ENCODE measurements around the gene CEP57L1. TPM values are rescaled to one million over a fixed set of nuclear protein-coding genes. Genes with fewer than 3 reads are reported as not detected.

Gene CEP57L1
- polyA plus RNA-seq, 3 donors, result 3.4 to 5.2 (median 3.9) TPM

GRCh38 chr6:109197061-109197460 is 101.8 kb downstream of the CEP57L1 start:
- H3K4me3 Mint-ChIP-seq, result no peak overlapping the region
- TF ChIP-seq CTCF (IDR thresholded peaks at IDR 0.05), result no peak
- Histone ChIP-seq H4K20me1 (ENCODE audit: insufficient read depth, low read length) (no peaks in the 10 kb centered on the region), H3K4me3 (replicated peaks in 1 of 3; ENCODE audit: low read depth in 2 of 3, low read length in 3 of 3) (no peak overlapping the region), H3K9ac (ENCODE audit: insufficient read depth, low read length, poor library complexity, severe bottlenecking) (no peak overlapping the region), H3K27ac (ENCODE audit: low read depth in 1 of 2, low read length in 2 of 2) (no peak overlapping the region), H3K79me2 (ENCODE audit: insufficient read depth, low read length) (no peaks in the 10 kb centered on the region), H3K4me1 (ENCODE audit: control insufficient read depth in 1 of 2, insufficient read depth in 2 of 2, low read length in 2 of 2) (peaks cover 5% of the 10 kb centered on the region in 2 donors), H3K4me2 (replicated peaks; ENCODE audit: extremely low read depth, low read length, poor library complexity, severe bottlenecking) (no peak overlapping the region), H3K36me3 (replicated peaks in 1 of 2; ENCODE audit: control insufficient read depth in 1 of 2, insufficient read depth in 2 of 2, low read length in 2 of 2) (no peaks in the 10 kb centered on the region), H2AFZ (ENCODE audit: insufficient read depth, low read depth, low read length, poor library complexity, severe bottlenecking) (no peak overlapping the region), H3K27me3 (ENCODE audit: control insufficient read depth in 2 of 2, insufficient read depth in 2 of 2, low read length in 2 of 2) (no peaks in the 10 kb centered on the region), H3K9me3 (replicated peaks in 1 of 2; ENCODE audit: control insufficient read depth in 1 of 2, insufficient read depth in 1 of 2, low read length in 2 of 2) (peaks cover 0 to 6% of the 10 kb centered on the region in 2 donors)
- H3K4me1 Mint-ChIP-seq, result peaks cover 7% of the 10 kb centered on the region
- no peak for DNase-seq
- peaks cover 2 to 11% (median 5%) of the 10 kb centered on the region in 7 donors for H3K9me3 Mint-ChIP-seq
- intact Hi-C loops (cut with micrococcal nuclease), result loop anchor here in 1 of 2 donors (5.0 kb wide), 1 partner anchor 95 kb away; no protein-coding TSS in a partner anchor
- H3K27me3 Mint-ChIP-seq (ENCODE audit: low read depth in 3 of 3), result peaks cover 0 to 5% (median 0%) of the 10 kb centered on the region in 3 donors
- peaks cover 0 to 3% of the 10 kb centered on the region in 2 donors for H3K36me3 Mint-ChIP-seq
- H3K27ac Mint-ChIP-seq, result no peak overlapping the region
- WGBS (ENCODE audit: insufficient coverage), result no CpG with 5 or more reads among the region's 1 CpG

GRCh38 chr6:109202409-109203264 is 107.3 kb downstream of the CEP57L1 start:
- no peak overlapping the region for H3K27ac ChIP-seq (ENCODE audit: low read depth in 1 of 2, low read length in 2 of 2)
- no peaks in the 10 kb centered on the region for H3K36me3 Mint-ChIP-seq
- H3K9me3 ChIP-seq (replicated peaks in 1 of 2; ENCODE audit: control insufficient read depth in 1 of 2, insufficient read depth in 1 of 2, low read length in 2 of 2), result no peaks in the 10 kb centered on the region
- H3K27me3 ChIP-seq (ENCODE audit: control insufficient read depth in 2 of 2, insufficient read depth in 2 of 2, low read length in 2 of 2), result no peaks in the 10 kb centered on the region
- H3K4me1 ChIP-seq (ENCODE audit: control insufficient read depth in 1 of 2, insufficient read depth in 2 of 2, low read length in 2 of 2), result no peaks in the 10 kb centered on the region
- 91% methylated on average over 3 of the region's 5 CpGs for WGBS (ENCODE audit: insufficient coverage)
- no peak overlapping the region for H3K4me3 ChIP-seq (replicated peaks in 1 of 3; ENCODE audit: low read depth in 2 of 3, low read length in 3 of 3)
- no peaks in the 10 kb centered on the region for H3K36me3 ChIP-seq (replicated peaks in 1 of 2; ENCODE audit: control insufficient read depth in 1 of 2, insufficient read depth in 2 of 2, low read length in 2 of 2)
- H3K9ac ChIP-seq (ENCODE audit: insufficient read depth, low read length, poor library complexity, severe bottlenecking), result no peak overlapping the region
- peaks cover 0 to 2% (median 0%) of the 10 kb centered on the region in 3 donors for H3K27me3 Mint-ChIP-seq (ENCODE audit: low read depth in 3 of 3)
- H4K20me1 ChIP-seq (ENCODE audit: insufficient read depth, low read length), result no peaks in the 10 kb centered on the region
- intact Hi-C loops (cut with micrococcal nuclease), result no loop called here
- H3K4me1 Mint-ChIP-seq, result no peaks in the 10 kb centered on the region
- H3K9me3 Mint-ChIP-seq, result peaks cover 0 to 2% (median 0%) of the 10 kb centered on the region in 7 donors
- no peaks in the 10 kb centered on the region for H3K79me2 ChIP-seq (ENCODE audit: insufficient read depth, low read length)
- no peak overlapping the region for H3K27ac Mint-ChIP-seq
- H2AFZ ChIP-seq (ENCODE audit: insufficient read depth, low read depth, low read length, poor library complexity, severe bottlenecking), result no peak overlapping the region
- TF ChIP-seq CTCF (IDR thresholded peaks at IDR 0.05), result no peak
- H3K4me2 ChIP-seq (replicated peaks; ENCODE audit: extremely low read depth, low read length, poor library complexity, severe bottlenecking), result no peak overlapping the region
- H3K4me3 Mint-ChIP-seq, result no peak overlapping the region
- no peak for DNase-seq

Measured in CD14-positive monocyte (primary cell).